ENCODE results near the gene PGM2. TPM values are rescaled to one million over a fixed set of nuclear protein-coding genes. Genes with fewer than 3 reads are reported as not detected.
"Not testable (repeated sequence)": the region's sequence is repeated elsewhere in the genome, so short reads cannot be mapped to it uniquely, and the experiment has no call there.

PGM2 gene
- total and polyA plus RNA-seq, 10 of the 15 experiments (the other 5 are each of a cell fraction or from before 2014, with no cell fraction given): 11.9 to 41.7 (median 37.1) TPM

- DNase-seq (ENCODE audit: low read depth, low spot score) (no peak), ATAC-seq (no peak), FAIRE-seq (no peak)
- BruUV-seq (replicated peaks): no TSS peak
- peaks cover 1% of the 10 kb centered on the region; the same call in 2 of the 3 replicates for H3K9me3 ChIP-seq (replicated peaks; ENCODE audit: control insufficient read depth, insufficient read depth, low read length)
- no peaks in the 10 kb centered on the region for H3K27me3 ChIP-seq (replicated peaks in 1 of 2; ENCODE audit: control insufficient read depth in 2 of 2, insufficient read depth in 2 of 2, low read length in 1 of 2)
- WGBS (ENCODE audit: insufficient coverage, insufficient replicate concordance, low lambda C conversion rate, missing lambda C conversion rate): 0% methylated on average over 2 of the region's 2 CpGs
- no peaks in the 10 kb centered on the region for H3K36me3 ChIP-seq (ENCODE audit: control insufficient read depth in 2 of 2, insufficient read depth in 2 of 2, low read length in 1 of 2)
- no peak overlapping the region for H3K4me3 ChIP-seq
- H4K20me1 ChIP-seq (ENCODE audit: control insufficient read depth, insufficient read depth): no peaks in the 10 kb centered on the region
- no peak overlapping the region for H3K9ac ChIP-seq (ENCODE audit: control insufficient read depth, insufficient read depth, low read length)
- in situ Hi-C loops (cut with MboI) (no loop called here), intact Hi-C loops (cut with micrococcal nuclease; ENCODE audit: unreplicated experiment) (no loop called here)
- RAD21 ChIA-PET (ENCODE audit: unreplicated experiment): no interaction called here
- POLR2A ChIA-PET: no interaction called here
- CTCF ChIA-PET: no interaction called here
- SMC1A ChIA-PET (ENCODE audit: uncharacterized antibody, unreplicated experiment): no interaction called here
- H3K4me1 ChIP-seq (ENCODE audit: control insufficient read depth, insufficient read depth, low read length): no peaks in the 10 kb centered on the region
- TF ChIP-seq ZNF217 (IDR thresholded peaks at IDR 0.05) (no peak), ZNF384 (IDR thresholded peaks at IDR 0.05; ENCODE audit: borderline replicate concordance, low read depth, low read length) (no peak), CEBPB (IDR thresholded peaks at IDR 0.05; ENCODE audit: borderline replicate concordance in 1 of 2, low read depth in 2 of 2, low read length in 2 of 2) (no peak), CHD2 (IDR thresholded peaks at IDR 0.05; ENCODE audit: borderline replicate concordance, low read depth, low read length) (no peak), BHLHE40 (IDR thresholded peaks at IDR 0.05; ENCODE audit: borderline replicate concordance in 1 of 2, low read depth in 2 of 2, low read length in 1 of 2) (no peak), JUNB (IDR thresholded peaks at IDR 0.05) (no peak), CEBPZ (IDR thresholded peaks at IDR 0.05; ENCODE audit: low read depth, low read length) (no peak), NR2C1 (IDR thresholded peaks at IDR 0.05) (no peak), EED (IDR thresholded peaks at IDR 0.05; ENCODE audit: low read depth) (no peak), CBFB (IDR thresholded peaks at IDR 0.05; ENCODE audit: low read depth) (no peak), CHD4 (IDR thresholded peaks at IDR 0.05) (no peak)
- no peak overlapping the region for H3K27ac ChIP-seq (ENCODE audit: control insufficient read depth, insufficient read depth)
- no peaks in the 10 kb centered on the region for H3K79me2 ChIP-seq (ENCODE audit: control insufficient read depth, insufficient read depth, low read length)
- no peak overlapping the region for H3K4me2 ChIP-seq (ENCODE audit: control insufficient read depth, insufficient read depth)
- no peak overlapping the region for H2AFZ ChIP-seq (ENCODE audit: control insufficient read depth, low read depth, low read length)
These were observed 45.4 kb upstream of the PGM2 start for GRCh38 chr4:37781131-37781455.

- H3K4me2 ChIP-seq (ENCODE audit: control insufficient read depth, insufficient read depth); ATAC-seq; intact Hi-C loops (cut with micrococcal nuclease; ENCODE audit: unreplicated experiment); H3K27ac ChIP-seq (ENCODE audit: control insufficient read depth, insufficient read depth); H3K9ac ChIP-seq (ENCODE audit: control insufficient read depth, insufficient read depth, low read length); H2AFZ ChIP-seq (ENCODE audit: control insufficient read depth, low read depth, low read length); H3K79me2 ChIP-seq (ENCODE audit: control insufficient read depth, insufficient read depth, low read length); H3K4me3 ChIP-seq; H3K36me3 ChIP-seq (ENCODE audit: control insufficient read depth in 2 of 2, insufficient read depth in 2 of 2, low read length in 1 of 2); H3K4me1 ChIP-seq (ENCODE audit: control insufficient read depth, insufficient read depth, low read length); in situ Hi-C loops (cut with MboI); FAIRE-seq; BruUV-seq (replicated peaks); H3K27me3 ChIP-seq (replicated peaks in 1 of 2; ENCODE audit: control insufficient read depth in 2 of 2, insufficient read depth in 2 of 2, low read length in 1 of 2); POLR2A ChIA-PET; H3K9me3 ChIP-seq (replicated peaks; ENCODE audit: control insufficient read depth, insufficient read depth, low read length); DNase-seq (ENCODE audit: low read depth, low spot score); H4K20me1 ChIP-seq (ENCODE audit: control insufficient read depth, insufficient read depth): not testable (repeated sequence)
- ChIA-PET RAD21 (ENCODE audit: unreplicated experiment) (interaction anchor here (1.0 kb wide), 1 partner anchor 105 kb away, joined by 3 read pairs; the partner anchor contains the start of gene TBC1D1), SMC1A (ENCODE audit: uncharacterized antibody, unreplicated experiment) (interaction anchor here (0.8 to 1.0 kb wide), 2 partner anchors 9 to 188 kb away, joined by 3 to 4 read pairs; no protein-coding TSS in a partner anchor), CTCF (interaction anchor here (2.5 kb wide), 1 partner anchor 184 kb away, joined by 9 read pairs; no protein-coding TSS in a partner anchor)
- 6% methylated on average over 2 of the region's 2 CpGs for WGBS (ENCODE audit: insufficient coverage, insufficient replicate concordance, low lambda C conversion rate, missing lambda C conversion rate)
These were observed 40.2 kb upstream of the PGM2 start for GRCh38 chr4:37786267-37786666.
